Activated CD4-positive, CD25-positive, alpha-beta regulatory T cell treated with anti-CD3 and anti-CD28 coated beads, Interleukin-2, amount 50 U/mL, for 24 hours (primary cell): ENCODE data around the gene KCNK2.

Experiments
- ATAC-seq, 2 donors: fragments of 150-1000 bp; cut with Tn5 transposase; one replicate each; pipeline ENCODE4 v1.10.0; 2021; ENCODE audit warnings: mild to moderate bottlenecking in 1 of 2, moderate library complexity in 1 of 2

The KCNK2 gene

GRCh38 chr1:215260711-215261110 is 178.2 kb downstream of the KCNK2 start:
- no peak for ATAC-seq

- no peak for ATAC-seq
Observed at GRCh38 chr1:215262106-215262505, 179.6 kb downstream of the KCNK2 start.

- ATAC-seq: no peak
Observed at GRCh38 chr1:215263636-215264035, 181.1 kb downstream of the KCNK2 start.

- ATAC-seq: no peak
Observed at GRCh38 chr1:215264649-215265048, 182.1 kb downstream of the KCNK2 start.

DNA sequence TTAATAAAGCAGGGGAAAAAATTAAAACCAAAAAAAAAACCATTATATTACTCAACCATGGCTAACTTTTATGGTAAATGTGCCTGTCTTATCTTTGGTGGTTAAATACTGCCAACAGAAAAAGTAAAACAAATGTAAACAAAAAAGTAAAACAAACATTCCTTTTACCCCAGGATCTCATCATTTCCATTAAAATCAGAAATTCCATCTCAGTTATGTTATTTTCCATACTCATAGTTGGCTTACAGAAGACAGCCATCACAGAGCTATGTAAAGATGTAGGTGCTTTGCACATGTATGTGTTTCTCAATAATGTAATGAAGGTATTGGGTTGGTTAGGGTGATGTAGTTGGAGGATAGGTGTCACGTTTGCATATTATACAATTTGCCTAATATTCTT is 185.0 kb downstream of the KCNK2 start:
- ATAC-seq: no peak

DNA sequence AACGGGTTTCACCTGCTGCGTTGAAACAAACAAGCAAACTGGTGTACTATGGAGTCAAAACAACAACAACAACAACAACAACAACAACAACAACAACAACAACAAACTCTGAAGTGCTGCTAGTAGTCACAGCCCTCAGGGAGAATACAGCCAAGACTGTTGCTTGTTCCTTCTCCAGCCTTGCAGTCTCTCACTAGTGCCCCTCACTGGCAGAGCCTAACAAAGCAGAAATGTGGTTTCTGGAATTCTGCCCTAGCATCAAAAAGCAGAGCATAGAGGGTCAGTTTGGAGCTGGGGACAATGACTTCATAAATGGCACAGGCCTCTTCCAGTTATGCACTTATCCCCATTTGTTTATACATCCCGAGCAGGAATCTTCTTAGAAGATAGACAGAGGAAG is 187.4 kb downstream of the KCNK2 start:
- ATAC-seq: no peak

DNA sequence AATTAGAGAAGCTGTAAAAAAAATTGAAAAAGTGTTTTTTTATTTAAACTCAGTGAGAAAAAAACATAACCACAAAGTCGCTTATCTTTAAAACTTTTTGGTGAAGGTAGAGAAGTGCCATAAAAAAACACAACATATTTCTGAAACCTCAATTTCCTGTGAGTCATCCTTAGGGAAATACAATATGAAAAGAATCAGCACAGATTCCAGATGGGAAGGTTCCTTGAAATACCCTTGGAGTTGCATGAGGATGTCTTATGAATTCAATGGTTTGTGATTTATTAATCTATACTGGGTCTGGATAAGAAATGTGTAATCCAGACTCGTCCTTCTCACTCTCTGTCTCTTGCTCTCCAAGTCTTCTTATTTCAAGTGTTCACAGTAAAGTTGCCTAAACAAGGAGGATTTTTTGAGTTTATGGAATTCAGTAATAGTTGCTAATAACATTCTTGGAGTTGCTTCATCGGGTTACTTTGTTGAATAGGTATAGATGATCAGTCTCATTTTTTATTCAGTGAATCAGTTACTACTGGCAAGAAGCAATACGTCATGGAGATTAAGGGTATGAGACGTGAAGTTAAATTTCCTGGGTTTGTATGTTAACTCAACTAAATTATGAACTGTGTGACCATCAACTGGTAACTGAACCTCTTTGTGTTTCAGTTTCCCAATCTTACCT is 191.4 kb downstream of the KCNK2 start:
- ATAC-seq: no peak

GRCh38 chr1:215276582-215276981 is 194.0 kb downstream of the KCNK2 start:
- no peak for ATAC-seq

GRCh38 chr1:215277532-215277931 is 195.0 kb downstream of the KCNK2 start:
- no peak for ATAC-seq

GRCh38 chr1:215279682-215280081 is 197.1 kb downstream of the KCNK2 start:
- no peak for ATAC-seq

DNA sequence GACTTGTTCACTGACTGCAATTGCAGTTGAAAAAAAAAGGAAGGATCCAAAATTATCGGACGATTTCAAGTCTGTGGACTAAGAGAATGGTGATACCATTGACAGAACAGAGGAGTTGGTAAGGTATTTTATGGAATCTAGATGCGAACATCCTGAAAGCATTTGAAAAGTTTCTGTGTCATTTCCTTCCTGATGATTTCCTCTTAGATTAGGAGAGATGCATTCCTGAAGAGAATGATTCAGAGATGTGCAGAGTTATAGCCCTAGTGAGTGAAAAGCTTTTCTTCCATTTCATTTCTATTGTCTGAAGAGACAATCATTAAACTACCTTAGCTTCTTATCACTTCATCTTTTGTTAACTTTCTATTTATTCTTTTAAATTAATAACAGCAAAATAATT is 200.0 kb downstream of the KCNK2 start:
- no peak for ATAC-seq

DNA sequence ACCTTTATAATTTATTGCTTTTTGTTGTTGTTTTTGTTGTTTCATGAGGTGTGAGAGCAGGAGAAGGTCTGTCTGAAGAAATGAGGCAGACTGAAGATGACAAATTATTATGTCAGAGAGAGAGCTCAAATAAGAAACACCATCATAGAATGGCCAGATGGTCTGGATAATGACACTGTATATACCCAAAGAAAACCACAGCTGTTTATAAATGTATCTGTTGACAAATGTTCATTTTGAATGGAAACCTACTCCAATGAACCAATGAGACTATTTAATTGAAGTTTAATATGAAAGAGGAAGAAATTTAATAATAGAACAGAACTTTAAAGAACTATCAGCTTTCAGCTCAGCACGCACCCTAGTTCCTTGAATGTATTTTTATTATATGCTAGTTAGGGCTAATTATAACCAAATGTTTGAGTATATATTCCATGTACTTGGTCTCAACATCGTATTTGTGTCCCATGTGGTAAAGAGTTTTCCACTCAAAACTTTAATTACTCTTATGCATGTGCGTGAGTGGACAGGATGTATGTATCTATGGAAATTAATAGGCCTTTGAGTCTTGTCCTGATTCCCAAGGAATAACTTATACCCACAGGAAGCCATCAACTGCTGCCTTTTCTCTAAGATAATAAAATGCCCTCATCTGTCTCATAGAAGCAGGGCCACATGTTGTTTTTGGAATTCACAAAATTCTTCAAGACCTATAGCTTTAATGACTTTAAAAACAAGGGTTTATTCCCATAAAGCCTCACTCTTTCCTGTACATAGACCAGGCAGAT is 202.7 kb downstream of the KCNK2 start:
- no peak for ATAC-seq
